ENCODE measurements around the gene FRY. TPM values are rescaled to one million over a fixed set of nuclear protein-coding genes. Genes with fewer than 3 reads are reported as not detected.

The FRY gene
- total and polyA plus RNA-seq, 4 donors, result 6.2 to 31.2 (median 12.7) TPM

- no peak for DNase-seq (ENCODE audit: low spot score)
- H3K36me3 ChIP-seq (ENCODE audit: control insufficient read depth in 4 of 4, insufficient read depth in 3 of 4, low read depth in 1 of 4, low read length in 3 of 4), result no peaks in the 10 kb centered on the region
- H3K4me3 ChIP-seq (ENCODE audit: low read depth in 1 of 3, low read length in 3 of 3), result peak overlapping the region in 2 of 3 donors; percentile 67 to 70
- peaks cover 2 to 33% (median 19%) of the 10 kb centered on the region in 4 donors for H3K4me1 ChIP-seq (ENCODE audit: control insufficient read depth in 4 of 4, insufficient read depth in 4 of 4, low read length in 3 of 4)
- H3K9ac ChIP-seq (ENCODE audit: low read depth in 1 of 2, low read length in 2 of 2), result peak overlapping the region; percentile 40 to 62
- TF ChIP-seq RXRA (IDR thresholded peaks at IDR 0.05) (no peak), ZBTB33 (IDR thresholded peaks at IDR 0.05) (no peak), GABPA (IDR thresholded peaks at IDR 0.05 in 1 of 2, conservative IDR thresholded peaks at IDR 0.05 in 1 of 2) (no peak), HNF4G (IDR thresholded peaks at IDR 0.05) (no peak), NR2F2 (IDR thresholded peaks at IDR 0.05) (no peak), FOXA2 (IDR thresholded peaks at IDR 0.05) (no peak), TAF1 (conservative IDR thresholded peaks at IDR 0.05) (peak; percentile 10), RAD21 (IDR thresholded peaks at IDR 0.05) (no peak), YY1 (IDR thresholded peaks at IDR 0.05) (no peak), EGR1 (IDR thresholded peaks at IDR 0.05; ENCODE audit: low read depth in 2 of 2) (no peak), HNF4A (conservative IDR thresholded peaks at IDR 0.05) (peak in 1 of 2 donors; percentile 27), SP1 (IDR thresholded peaks at IDR 0.05) (no peak)
- TF ChIP-seq, protein P1, sequence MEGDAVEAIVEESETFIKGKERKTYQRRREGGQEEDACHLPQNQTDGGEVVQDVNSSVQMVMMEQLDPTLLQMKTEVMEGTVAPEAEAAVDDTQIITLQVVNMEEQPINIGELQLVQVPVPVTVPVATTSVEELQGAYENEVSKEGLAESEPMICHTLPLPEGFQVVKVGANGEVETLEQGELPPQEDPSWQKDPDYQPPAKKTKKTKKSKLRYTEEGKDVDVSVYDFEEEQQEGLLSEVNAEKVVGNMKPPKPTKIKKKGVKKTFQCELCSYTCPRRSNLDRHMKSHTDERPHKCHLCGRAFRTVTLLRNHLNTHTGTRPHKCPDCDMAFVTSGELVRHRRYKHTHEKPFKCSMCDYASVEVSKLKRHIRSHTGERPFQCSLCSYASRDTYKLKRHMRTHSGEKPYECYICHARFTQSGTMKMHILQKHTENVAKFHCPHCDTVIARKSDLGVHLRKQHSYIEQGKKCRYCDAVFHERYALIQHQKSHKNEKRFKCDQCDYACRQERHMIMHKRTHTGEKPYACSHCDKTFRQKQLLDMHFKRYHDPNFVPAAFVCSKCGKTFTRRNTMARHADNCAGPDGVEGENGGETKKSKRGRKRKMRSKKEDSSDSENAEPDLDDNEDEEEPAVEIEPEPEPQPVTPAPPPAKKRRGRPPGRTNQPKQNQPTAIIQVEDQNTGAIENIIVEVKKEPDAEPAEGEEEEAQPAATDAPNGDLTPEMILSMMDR (IDR thresholded peaks at IDR 0.05; ENCODE audit: low read depth, low read length, missing input control), result no peak
- TF ChIP-seq, protein P2, sequence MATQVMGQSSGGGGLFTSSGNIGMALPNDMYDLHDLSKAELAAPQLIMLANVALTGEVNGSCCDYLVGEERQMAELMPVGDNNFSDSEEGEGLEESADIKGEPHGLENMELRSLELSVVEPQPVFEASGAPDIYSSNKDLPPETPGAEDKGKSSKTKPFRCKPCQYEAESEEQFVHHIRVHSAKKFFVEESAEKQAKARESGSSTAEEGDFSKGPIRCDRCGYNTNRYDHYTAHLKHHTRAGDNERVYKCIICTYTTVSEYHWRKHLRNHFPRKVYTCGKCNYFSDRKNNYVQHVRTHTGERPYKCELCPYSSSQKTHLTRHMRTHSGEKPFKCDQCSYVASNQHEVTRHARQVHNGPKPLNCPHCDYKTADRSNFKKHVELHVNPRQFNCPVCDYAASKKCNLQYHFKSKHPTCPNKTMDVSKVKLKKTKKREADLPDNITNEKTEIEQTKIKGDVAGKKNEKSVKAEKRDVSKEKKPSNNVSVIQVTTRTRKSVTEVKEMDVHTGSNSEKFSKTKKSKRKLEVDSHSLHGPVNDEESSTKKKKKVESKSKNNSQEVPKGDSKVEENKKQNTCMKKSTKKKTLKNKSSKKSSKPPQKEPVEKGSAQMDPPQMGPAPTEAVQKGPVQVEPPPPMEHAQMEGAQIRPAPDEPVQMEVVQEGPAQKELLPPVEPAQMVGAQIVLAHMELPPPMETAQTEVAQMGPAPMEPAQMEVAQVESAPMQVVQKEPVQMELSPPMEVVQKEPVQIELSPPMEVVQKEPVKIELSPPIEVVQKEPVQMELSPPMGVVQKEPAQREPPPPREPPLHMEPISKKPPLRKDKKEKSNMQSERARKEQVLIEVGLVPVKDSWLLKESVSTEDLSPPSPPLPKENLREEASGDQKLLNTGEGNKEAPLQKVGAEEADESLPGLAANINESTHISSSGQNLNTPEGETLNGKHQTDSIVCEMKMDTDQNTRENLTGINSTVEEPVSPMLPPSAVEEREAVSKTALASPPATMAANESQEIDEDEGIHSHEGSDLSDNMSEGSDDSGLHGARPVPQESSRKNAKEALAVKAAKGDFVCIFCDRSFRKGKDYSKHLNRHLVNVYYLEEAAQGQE (IDR thresholded peaks at IDR 0.05), result no peak
- WGBS, result 6% methylated on average over 3 of the region's 3 CpGs
- no peaks in the 10 kb centered on the region for H3K27me3 ChIP-seq (ENCODE audit: control insufficient read depth in 4 of 4, insufficient read depth in 4 of 4, low read length in 3 of 4)
- peak overlapping the region; percentile 71 to 84 for H3K27ac ChIP-seq (ENCODE audit: low read depth in 1 of 2, low read length in 2 of 2)
- H3K9me3 ChIP-seq (ENCODE audit: control insufficient read depth in 4 of 4, low read length in 3 of 4), result no peaks in the 10 kb centered on the region
Observed at GRCh38 chr13:32031815-32032370, 319 bp downstream of the FRY start.

DNA sequence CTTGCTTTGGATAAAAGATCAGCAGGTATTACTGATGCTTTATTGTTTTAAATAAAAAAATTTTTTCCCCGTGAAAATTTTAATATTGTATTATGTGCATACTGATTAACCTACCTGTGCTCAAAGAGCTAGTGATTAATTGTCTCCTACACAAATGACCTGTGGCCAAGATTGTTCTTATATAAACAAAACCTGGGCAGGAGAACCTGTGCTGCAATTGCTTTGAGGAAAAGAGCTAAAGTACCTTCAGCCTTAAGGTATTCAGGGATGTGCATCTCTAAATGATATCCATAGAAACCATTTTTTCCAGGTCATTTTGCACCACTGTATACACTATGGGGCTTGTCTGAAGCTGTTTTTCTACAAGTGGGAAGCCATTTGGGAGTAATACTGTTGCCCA is 1.2 kb downstream of the FRY start:
- Histone ChIP-seq H3K4me3 (ENCODE audit: low read depth in 1 of 3, low read length in 3 of 3) (no peak overlapping the region), H3K9me3 (ENCODE audit: control insufficient read depth in 4 of 4, low read length in 3 of 4) (no peaks in the 10 kb centered on the region), H3K9ac (ENCODE audit: low read depth in 1 of 2, low read length in 2 of 2) (no peak overlapping the region), H3K27ac (ENCODE audit: low read depth in 1 of 2, low read length in 2 of 2) (no peak overlapping the region), H3K36me3 (ENCODE audit: control insufficient read depth in 4 of 4, insufficient read depth in 3 of 4, low read depth in 1 of 4, low read length in 3 of 4) (no peaks in the 10 kb centered on the region), H3K27me3 (ENCODE audit: control insufficient read depth in 4 of 4, insufficient read depth in 4 of 4, low read length in 3 of 4) (no peaks in the 10 kb centered on the region), H3K4me1 (ENCODE audit: control insufficient read depth in 4 of 4, insufficient read depth in 4 of 4, low read length in 3 of 4) (peaks cover 2 to 41% (median 27%) of the 10 kb centered on the region in 4 donors)
- no peak for DNase-seq (ENCODE audit: low spot score)
- 56% methylated on average over 1 of the region's 1 CpG for WGBS
- no peak for TF ChIP-seq JUND (IDR thresholded peaks at IDR 0.05)
